K562 (cell line): ENCODE data around the gene TIMP4. TPM values are rescaled to one million over a fixed set of nuclear protein-coding genes. Genes with fewer than 3 reads are reported as not detected.
A peak's percentile ranks its signal among the peaks of the same experiment; 100 is the strongest.

Experiments
- AFF4 ChIP-seq: sonication (generic); formaldehyde crosslinking; IDR thresholded peaks from 2 replicates; pipeline ENCODE4 v1.8.0; 2023; ENCODE audit warnings: mild to moderate bottlenecking, missing genetic modification reagents
- CEBPG ChIP-seq, 3 experiments: fragments of 200-800 bp in 1 of 3; sonication (Bioruptor generic) in 1 of 3; sonication (generic) in 1 of 3; formaldehyde crosslinking in 1 of 3; IDR thresholded peaks in 2 of 3; conservative IDR thresholded peaks in 1 of 3; 2 replicates each; pipeline versions ENCODE4 v1.6.1 to v1.8.0; 2016 to 2022; ENCODE audit warnings: missing compliant biosample characterization in 2 of 3, missing genetic modification characterization in 2 of 3, mild to moderate bottlenecking in 1 of 3, missing genetic modification reagents in 1 of 3
- MBD2 ChIP-seq: sonication (generic); IDR thresholded peaks from 2 replicates; pipeline ENCODE4 v1.6.1; 2016; ENCODE audit warnings: low read depth, borderline replicate concordance
- PRMT5 ChIP-seq: sonication (generic); formaldehyde crosslinking; IDR thresholded peaks from 2 replicates; pipeline ENCODE4 v1.5.0; 2020; ENCODE audit warnings: missing genetic modification reagents
- RAD21 ChIP-seq, 2 experiments: fragments of 250-450 bp in 1 of 2; fragments of 450-650 bp in 1 of 2; sonication (Bioruptor Pico) in 1 of 2; formaldehyde crosslinking in 1 of 2; IDR thresholded peaks in 1 of 2; conservative IDR thresholded peaks in 1 of 2; 2 replicates each; pipeline versions ENCODE4 v1.4.0 to v1.8.0; 2020 to 2022; ENCODE audit warnings: mild to moderate bottlenecking in 2 of 2, moderate library complexity in 1 of 2
- SPI1 ChIP-seq: IDR thresholded peaks from 2 replicates; pipeline ENCODE4 v1.6.1; 2011; ENCODE audit warnings: low read depth, low read length, control low read depth, borderline replicate concordance
- SRSF7 ChIP-seq: fragments of 200-400 bp; formaldehyde crosslinking; optimal IDR thresholded peaks from 2 replicates; pipeline ENCODE3; 2017; ENCODE audit warnings: mild to moderate bottlenecking, low read depth, low read length
- YBX1 ChIP-seq: fragments of 450-650 bp; IDR thresholded peaks from 2 replicates; pipeline ENCODE4 v1.7.1; 2016; ENCODE audit warnings: mild to moderate bottlenecking
- ZBTB2 ChIP-seq: fragments of 450-650 bp; IDR thresholded peaks from 2 replicates; pipeline ENCODE4 v1.6.1; 2016; ENCODE audit warnings: antibody characterized with exemption
- ZNF764 ChIP-seq: fragments of 250-450 bp; sonication (Bioruptor Pico); IDR thresholded peaks from 2 replicates; pipeline ENCODE4 v1.4.0; 2020; ENCODE audit warnings: low read depth, mild to moderate bottlenecking, moderate library complexity
- polyA plus RNA-seq, 8 experiments: library from polyadenylated mRNA; depleted of rRNA in 4 of 8; stranded (reverse) in 5 of 8; unstranded in 3 of 8; fragments of >200 nt; fragmentation: Nextera tagmentation in 2 of 8; fragmentation: Illumina TruSeq in 1 of 8; extraction: Ambion mirVana in 2 of 8; extraction: Trizol in 1 of 8; gene quantifications; 2 replicates each; pipeline versions ENCODE4 v1.2.1 to v1.2.3, GENCODE V29; 2011 to 2014; ENCODE audit warnings: inconsistent platforms in 1 of 8, missing spikeins in 1 of 8
- total RNA-seq, 7 experiments: library from RNA; depleted of rRNA in 6 of 7; stranded (reverse); fragments of >200 nt in 6 of 7; fragmentation: Illumina TruSeq in 2 of 7; extraction: Trizol in 2 of 7; gene quantifications; 2 replicates each; pipeline versions ENCODE4 v1.2.1 to v1.2.3, GENCODE V29; 2011 to 2021; ENCODE audit warnings: low replicate concordance in 1 of 7
- TF ChIP-seq, protein P1 (sequence below): sonication (generic); formaldehyde crosslinking; IDR thresholded peaks from 2 replicates; pipeline ENCODE4 v1.8.0; 2022; ENCODE audit warnings: mild to moderate bottlenecking, missing genetic modification reagents
- TF ChIP-seq, protein P2 (sequence below): fragments of 250-450 bp; sonication (Bioruptor Pico); IDR thresholded peaks from 2 replicates; pipeline ENCODE4 v1.5.0; 2020; ENCODE audit warnings: mild to moderate bottlenecking, borderline replicate concordance
- TF ChIP-seq, protein P3 (sequence below): sonication (generic); formaldehyde crosslinking; IDR thresholded peaks from 2 replicates; pipeline ENCODE4 v1.8.1; 2023; ENCODE audit warnings: mild to moderate bottlenecking, missing genetic modification reagents
- TF ChIP-seq, protein P4 (sequence below): fragments of 250-450 bp; sonication (Bioruptor Pico); IDR thresholded peaks from 2 replicates; pipeline ENCODE4 v1.5.0; 2021

TIMP4 gene
- total and polyA plus RNA-seq, 9 of the 15 experiments (the other 6 are each of a cell fraction or from before 2014, with no cell fraction given), result 0.03 to 0.07 TPM; not detected in 7

- TF ChIP-seq YBX1 (no peak), SPI1 (no peak), PRMT5 (no peak), CEBPG (CRISPR knock-in tag; IDR thresholded peaks at IDR 0.05) (no peak), CEBPG (tag; conservative IDR thresholded peaks at IDR 0.05 in 1 of 2, IDR thresholded peaks at IDR 0.05 in 1 of 2) (peak; percentile 26 to 48; a peak in 2 of 4 replicates), ZNF764 (CRISPR knock-in tag) (peak; percentile 63; the same call in 1 of the 2 replicates), SRSF7 (no peak), AFF4 (CRISPR knock-in tag) (no peak), RAD21 (CRISPR knock-in tag; conservative IDR thresholded peaks at IDR 0.05 in 1 of 2, IDR thresholded peaks at IDR 0.05 in 1 of 2) (0 out of 4 replicates have a peak, but pooled peaks of 1 of the 2 experiments have one; percentile 16), MBD2 (no peak), ZBTB2 (no peak)
- TF ChIP-seq, protein P1, sequence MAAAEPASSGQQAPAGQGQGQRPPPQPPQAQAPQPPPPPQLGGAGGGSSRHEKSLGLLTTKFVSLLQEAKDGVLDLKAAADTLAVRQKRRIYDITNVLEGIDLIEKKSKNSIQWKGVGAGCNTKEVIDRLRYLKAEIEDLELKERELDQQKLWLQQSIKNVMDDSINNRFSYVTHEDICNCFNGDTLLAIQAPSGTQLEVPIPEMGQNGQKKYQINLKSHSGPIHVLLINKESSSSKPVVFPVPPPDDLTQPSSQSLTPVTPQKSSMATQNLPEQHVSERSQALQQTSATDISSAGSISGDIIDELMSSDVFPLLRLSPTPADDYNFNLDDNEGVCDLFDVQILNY (CRISPR knock-in tag), result no peak
- TF ChIP-seq, protein P2, sequence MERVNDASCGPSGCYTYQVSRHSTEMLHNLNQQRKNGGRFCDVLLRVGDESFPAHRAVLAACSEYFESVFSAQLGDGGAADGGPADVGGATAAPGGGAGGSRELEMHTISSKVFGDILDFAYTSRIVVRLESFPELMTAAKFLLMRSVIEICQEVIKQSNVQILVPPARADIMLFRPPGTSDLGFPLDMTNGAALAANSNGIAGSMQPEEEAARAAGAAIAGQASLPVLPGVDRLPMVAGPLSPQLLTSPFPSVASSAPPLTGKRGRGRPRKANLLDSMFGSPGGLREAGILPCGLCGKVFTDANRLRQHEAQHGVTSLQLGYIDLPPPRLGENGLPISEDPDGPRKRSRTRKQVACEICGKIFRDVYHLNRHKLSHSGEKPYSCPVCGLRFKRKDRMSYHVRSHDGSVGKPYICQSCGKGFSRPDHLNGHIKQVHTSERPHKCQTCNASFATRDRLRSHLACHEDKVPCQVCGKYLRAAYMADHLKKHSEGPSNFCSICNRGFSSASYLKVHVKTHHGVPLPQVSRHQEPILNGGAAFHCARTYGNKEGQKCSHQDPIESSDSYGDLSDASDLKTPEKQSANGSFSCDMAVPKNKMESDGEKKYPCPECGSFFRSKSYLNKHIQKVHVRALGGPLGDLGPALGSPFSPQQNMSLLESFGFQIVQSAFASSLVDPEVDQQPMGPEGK, result no peak
- TF ChIP-seq, protein P3, sequence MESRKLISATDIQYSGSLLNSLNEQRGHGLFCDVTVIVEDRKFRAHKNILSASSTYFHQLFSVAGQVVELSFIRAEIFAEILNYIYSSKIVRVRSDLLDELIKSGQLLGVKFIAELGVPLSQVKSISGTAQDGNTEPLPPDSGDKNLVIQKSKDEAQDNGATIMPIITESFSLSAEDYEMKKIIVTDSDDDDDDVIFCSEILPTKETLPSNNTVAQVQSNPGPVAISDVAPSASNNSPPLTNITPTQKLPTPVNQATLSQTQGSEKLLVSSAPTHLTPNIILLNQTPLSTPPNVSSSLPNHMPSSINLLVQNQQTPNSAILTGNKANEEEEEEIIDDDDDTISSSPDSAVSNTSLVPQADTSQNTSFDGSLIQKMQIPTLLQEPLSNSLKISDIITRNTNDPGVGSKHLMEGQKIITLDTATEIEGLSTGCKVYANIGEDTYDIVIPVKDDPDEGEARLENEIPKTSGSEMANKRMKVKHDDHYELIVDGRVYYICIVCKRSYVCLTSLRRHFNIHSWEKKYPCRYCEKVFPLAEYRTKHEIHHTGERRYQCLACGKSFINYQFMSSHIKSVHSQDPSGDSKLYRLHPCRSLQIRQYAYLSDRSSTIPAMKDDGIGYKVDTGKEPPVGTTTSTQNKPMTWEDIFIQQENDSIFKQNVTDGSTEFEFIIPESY (CRISPR knock-in tag), result no peak
- TF ChIP-seq, protein P4, sequence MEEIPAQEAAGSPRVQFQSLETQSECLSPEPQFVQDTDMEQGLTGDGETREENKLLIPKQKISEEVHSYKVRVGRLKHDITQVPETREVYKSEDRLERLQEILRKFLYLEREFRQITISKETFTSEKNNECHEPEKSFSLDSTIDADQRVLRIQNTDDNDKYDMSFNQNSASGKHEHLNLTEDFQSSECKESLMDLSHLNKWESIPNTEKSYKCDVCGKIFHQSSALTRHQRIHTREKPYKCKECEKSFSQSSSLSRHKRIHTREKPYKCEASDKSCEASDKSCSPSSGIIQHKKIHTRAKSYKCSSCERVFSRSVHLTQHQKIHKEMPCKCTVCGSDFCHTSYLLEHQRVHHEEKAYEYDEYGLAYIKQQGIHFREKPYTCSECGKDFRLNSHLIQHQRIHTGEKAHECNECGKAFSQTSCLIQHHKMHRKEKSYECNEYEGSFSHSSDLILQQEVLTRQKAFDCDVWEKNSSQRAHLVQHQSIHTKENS (CRISPR knock-in tag), result no peak
These were observed 26.5 kb upstream of the TIMP4 start (continued) for GRCh38 chr3:12185172-12185710.
